Stimulated activated CD8-positive, alpha-beta memory T cell treated with anti-CD3 and anti-CD28 coated beads, Interleukin-7, amount 100 ng/mL, for 48 hours (primary cell): Measurements from ENCODE around the gene ACAA2.

ENCODE experiments used
- DNase-seq, 2 donors: peaks; one replicate each; pipeline ENCODE4 v3.0.0-alpha.2; 2020; ENCODE audit warnings: low read depth in 1 of 2; ENCODE audit errors: extremely low read depth in 1 of 2

The ACAA2 gene

DNA sequence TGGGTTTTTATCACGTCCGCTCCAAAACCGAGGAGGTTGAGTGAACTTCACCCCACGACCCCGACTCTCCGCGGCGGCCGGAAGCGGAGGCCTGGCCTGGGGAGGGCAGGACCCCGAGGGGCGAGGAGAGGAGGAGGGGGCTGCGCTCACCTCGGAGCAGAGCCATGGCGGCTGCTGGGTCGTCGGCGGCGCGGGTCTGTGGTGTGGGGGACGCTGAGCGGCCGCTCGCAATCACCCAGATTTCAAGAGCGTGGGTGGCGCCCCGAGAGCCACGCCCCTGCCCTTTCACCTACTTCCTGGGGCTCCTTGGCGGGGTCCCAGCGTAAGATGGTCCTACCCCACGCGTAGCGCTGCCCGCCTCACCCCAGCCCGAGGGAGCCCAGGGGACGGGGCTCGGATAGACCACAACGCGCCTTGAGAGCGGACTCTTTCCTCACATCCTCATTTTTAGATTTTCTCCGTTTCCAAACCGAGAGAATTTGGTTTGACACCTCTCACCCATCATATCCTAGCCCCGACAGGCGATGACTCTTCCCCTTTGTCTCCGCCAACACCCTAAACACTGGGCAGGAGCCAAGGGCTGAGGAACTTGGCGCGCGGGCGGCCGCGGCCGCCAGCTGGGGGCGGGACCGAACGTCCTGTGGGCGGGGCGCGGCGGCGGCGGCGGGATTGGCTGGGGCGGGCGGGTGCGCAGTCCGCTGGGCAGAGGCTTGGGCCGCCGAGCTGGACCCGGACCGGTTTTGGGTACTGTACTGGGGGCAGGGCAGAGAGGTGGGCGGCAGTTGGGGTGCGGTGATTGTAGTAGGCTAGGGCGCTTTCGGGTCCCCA, at the start of gene ACAA2:
TSS of gene ACAA2 (minus strand) at position 215 of the 828 bp plus-strand sequence. CDS start at position 166, 49 bp downstream.
- peak; percentile 71 to 72 for DNase-seq

GRCh38 chr18:49862656-49863385, 49.5 kb upstream of the ACAA2 start:
- no peak for DNase-seq

- no peak for DNase-seq
These were observed 48.3 kb upstream of the ACAA2 start for GRCh38 chr18:49861659-49862058.

GRCh38 chr18:49859725-49860124, 46.4 kb upstream of the ACAA2 start:
- DNase-seq: no peak

- DNase-seq: no peak
These were observed 45.7 kb upstream of the ACAA2 start for GRCh38 chr18:49859021-49859359.

DNA sequence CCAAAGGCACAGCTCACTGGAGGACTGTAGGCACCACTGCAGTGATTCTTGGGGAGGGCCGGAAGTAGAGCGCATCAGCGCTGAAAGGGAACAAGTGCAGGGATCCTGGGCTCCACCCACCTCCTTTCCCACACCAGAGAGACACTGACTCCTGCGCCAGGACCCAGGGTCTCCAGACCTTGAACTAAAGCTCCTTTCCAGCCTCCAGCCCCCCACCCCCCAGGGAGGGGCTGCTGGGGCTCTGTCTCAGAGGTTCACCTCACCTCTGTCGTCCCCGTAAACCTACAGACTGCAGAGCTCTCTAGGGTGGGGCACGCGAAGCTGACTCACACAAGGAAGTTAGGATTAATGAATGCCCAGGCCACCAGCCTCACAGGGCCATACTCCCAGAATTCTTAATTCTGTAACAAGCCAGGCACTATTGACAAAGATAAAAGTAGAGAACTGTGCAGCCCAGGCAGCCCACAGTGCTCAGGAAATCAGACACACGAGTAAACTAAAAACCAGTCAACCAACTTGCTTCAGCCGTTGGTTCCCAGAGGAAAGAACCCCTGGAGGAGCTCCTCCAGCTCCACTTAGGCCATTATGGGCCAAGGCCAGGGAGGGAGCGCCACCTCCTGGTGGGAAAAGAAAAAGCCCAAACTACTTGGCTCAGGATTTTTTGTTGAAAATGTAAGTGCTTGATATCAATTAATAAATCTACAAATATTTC, 45.1 kb upstream of the ACAA2 start:
- peak; percentile 11 to 20 for DNase-seq

- no peak for DNase-seq
These were observed 44.4 kb upstream of the ACAA2 start for GRCh38 chr18:49857708-49858107.

DNA sequence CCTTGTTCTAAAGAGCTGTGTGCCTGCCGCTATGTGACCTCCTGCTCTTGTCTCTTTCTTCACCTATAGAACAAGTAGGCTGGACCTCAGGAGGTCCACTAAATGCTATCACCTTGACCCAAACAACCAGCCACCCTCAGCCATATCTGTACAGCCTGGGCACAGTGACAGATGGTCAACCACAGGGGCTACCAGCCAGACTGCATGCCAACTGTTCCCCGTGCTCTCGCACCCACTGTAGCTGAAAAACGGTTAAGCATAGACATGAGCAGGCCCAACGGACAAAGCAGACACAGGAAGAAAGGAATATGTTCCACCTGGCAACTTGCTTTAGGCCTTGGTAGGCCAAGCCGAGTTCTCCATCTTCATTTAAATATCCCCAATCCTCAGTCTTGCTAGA, 43.2 kb upstream of the ACAA2 start:
- no peak for DNase-seq

GRCh38 chr18:49855711-49856415, 42.5 kb upstream of the ACAA2 start:
- no peak for DNase-seq

DNA sequence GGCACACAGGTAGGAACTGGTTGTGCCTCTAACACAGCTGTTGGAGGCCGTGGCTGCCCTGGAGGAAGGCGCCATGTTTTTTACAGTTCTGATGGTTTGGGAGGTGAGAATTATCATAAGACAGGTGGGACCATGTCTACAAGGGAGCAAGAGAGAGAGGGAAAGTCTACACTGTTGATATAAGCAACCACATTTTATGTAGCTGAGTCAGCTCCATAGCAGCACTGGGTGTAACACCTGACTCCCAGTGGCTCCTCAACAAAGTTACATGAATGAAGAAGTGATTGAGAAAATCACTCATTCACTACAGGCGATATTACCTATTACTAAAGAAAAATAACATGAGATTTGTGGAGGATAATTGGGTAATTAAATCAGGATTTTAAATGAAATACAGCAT, 41.3 kb upstream of the ACAA2 start:
- DNase-seq: no peak

DNA sequence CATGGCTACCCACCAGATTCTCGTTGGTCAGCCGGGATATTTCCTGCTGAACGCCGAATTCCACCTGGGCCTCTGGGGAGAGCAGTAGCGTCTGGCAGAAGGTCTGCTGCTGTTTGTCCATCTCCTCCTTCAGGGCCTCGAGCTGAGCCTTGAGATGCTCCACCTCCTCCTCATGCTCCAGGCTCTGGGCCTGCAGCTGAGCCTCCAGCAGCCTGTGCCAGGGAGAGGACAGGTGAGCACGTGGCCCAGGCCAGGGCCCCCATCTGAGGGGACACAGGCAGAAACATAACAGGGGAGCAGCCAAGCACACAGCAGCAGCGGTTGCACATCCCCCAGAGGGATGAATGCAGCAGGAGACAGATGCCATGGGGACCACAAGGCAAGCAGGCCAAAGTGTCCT, 40.1 kb upstream of the ACAA2 start:
- DNase-seq: no peak

- no peak for DNase-seq
These were observed 39.7 kb upstream of the ACAA2 start for GRCh38 chr18:49853011-49853410.

DNA sequence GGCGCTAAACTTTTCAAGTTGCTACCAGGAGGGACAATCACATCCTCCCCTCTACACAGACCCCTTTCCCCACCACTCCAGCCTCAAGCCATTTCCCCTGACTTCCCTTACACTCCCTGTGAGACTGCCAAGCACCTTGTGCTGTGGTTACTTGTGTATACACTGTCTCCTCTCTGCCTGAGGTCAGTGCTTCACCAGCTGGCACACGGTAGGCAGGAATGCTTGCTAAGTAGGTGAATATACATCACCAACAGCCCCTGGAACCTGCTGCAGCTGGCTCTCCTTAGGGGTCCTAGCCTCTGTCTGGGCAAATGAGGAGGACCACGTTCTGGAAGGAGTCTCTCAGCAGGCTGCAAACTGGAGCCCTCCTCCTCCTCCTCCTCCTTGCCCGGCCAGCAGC, 38.3 kb upstream of the ACAA2 start:
- DNase-seq: no peak

GRCh38 chr18:49850636-49851035, 37.3 kb upstream of the ACAA2 start:
- no peak for DNase-seq

- DNase-seq: no peak
These were observed 36.2 kb upstream of the ACAA2 start for GRCh38 chr18:49849331-49850217.

DNA sequence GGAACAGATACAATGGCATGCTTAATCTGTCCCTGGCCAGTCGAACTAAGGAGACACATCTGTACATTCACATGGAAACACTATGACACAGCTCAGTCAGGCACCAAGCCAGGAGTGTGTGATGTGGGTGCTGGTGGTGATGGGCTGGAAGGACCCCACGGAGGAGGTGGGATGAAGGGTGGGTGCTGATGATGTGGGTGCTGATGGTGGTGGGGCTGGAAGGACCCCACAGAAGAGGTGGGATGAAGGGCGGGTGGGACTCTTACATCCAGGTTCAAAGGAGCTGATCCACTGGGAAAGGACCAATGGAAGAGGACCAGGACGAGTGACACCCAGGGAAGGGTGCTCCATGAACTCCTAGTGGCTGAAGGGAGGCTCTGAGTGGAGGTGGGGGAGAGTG, 34.8 kb upstream of the ACAA2 start:
- DNase-seq: no peak

GRCh38 chr18:49847524-49847923, 34.2 kb upstream of the ACAA2 start:
- DNase-seq: no peak

- DNase-seq: no peak
These were observed 33.6 kb upstream of the ACAA2 start for GRCh38 chr18:49846718-49847470.

GRCh38 chr18:49846361-49846662, 33.0 kb upstream of the ACAA2 start:
- no peak for DNase-seq
